GM12891 (cell line): ENCODE results near the gene RRP15.

Source experiments
- DNase-seq: peaks from one replicate; pipeline ENCODE4 v3.0.0; 2011; ENCODE audit warnings: low spot score; ENCODE audit not compliant: insufficient read length
- FAIRE-seq: peaks from 2 replicates; lab custom pipeline; 2011; peaks lifted over from hg19 to GRCh38; lab: Jason Lieb, UNC
- PAX5 ChIP-seq: IDR thresholded peaks from 2 replicates; pipeline ENCODE4 v1.6.1; 2011; ENCODE audit warnings: low read length, moderate library complexity, mild to moderate bottlenecking; ENCODE audit not compliant: insufficient read depth, severe bottlenecking
- POLR2A ChIP-seq: IDR thresholded peaks from 2 replicates; pipeline ENCODE4 v1.6.1; 2011; ENCODE audit warnings: low read depth, low read length, control low read depth
- POLR2AphosphoS5 ChIP-seq: IDR thresholded peaks from 2 replicates; pipeline ENCODE4 v1.6.1; 2011; ENCODE audit warnings: low read depth, low read length, control low read depth
- POU2F2 ChIP-seq: IDR thresholded peaks from 2 replicates; pipeline ENCODE4 v1.6.1; 2011; ENCODE audit warnings: low read depth, mild to moderate bottlenecking, control low read depth, low read length, moderate library complexity
- SPI1 ChIP-seq: IDR thresholded peaks from 2 replicates; pipeline ENCODE4 v1.6.1; 2011; ENCODE audit warnings: low read depth, low read length, control low read depth
- TAF1 ChIP-seq: IDR thresholded peaks from 2 replicates; pipeline ENCODE4 v1.6.1; 2011; ENCODE audit warnings: low read depth, low read length, control low read depth

RRP15 gene

DNA sequence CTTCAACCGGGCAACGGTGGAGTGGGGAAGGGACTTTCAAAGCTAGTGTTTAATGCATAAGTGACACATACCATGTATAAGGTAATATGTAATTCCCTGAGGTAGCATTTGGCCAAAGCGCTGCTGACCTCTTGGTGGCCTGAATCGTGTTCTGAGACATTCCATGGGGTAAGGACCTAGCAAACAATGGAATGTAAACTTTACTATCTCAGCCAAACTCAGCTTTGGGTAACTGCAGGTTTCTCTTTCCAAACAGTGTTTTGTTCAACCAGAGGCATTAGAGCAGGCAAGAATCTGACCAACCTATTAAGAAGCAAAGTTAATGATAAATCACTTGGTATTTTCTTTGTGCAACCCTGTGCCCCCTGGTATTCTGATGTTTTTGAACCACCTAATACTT lies 82.0 kb downstream of the RRP15 start:
- TF ChIP-seq POLR2AphosphoS5 (no peak), PAX5 (no peak), POU2F2 (no peak), POLR2A (no peak), TAF1 (no peak), SPI1 (no peak)
- DNase-seq (no peak), FAIRE-seq (no peak)

DNA sequence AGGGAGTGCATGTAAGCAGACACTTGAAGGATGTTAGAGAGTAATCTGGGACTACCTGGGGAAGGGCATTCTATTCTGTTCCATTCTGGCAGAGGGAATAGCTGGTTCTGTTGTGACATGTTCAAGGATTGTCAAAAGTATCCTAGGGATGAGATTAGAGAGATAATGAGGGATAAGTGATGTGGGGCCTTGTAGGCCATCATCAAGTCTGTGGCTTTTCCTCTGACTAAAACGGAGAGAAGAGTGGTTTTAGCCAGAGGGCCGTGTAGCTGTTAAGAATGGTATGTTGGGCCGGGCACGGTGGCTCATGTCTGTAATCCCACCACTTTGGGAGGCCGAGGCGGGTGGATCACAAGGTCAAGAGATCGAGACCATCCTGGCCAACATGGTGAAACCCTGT lies 83.6 kb downstream of the RRP15 start:
- DNase-seq = no peak
- TF ChIP-seq TAF1 (no peak), POU2F2 (no peak), POLR2AphosphoS5 (no peak), POLR2A (no peak), SPI1 (no peak), PAX5 (no peak)
- no peak for FAIRE-seq

DNA sequence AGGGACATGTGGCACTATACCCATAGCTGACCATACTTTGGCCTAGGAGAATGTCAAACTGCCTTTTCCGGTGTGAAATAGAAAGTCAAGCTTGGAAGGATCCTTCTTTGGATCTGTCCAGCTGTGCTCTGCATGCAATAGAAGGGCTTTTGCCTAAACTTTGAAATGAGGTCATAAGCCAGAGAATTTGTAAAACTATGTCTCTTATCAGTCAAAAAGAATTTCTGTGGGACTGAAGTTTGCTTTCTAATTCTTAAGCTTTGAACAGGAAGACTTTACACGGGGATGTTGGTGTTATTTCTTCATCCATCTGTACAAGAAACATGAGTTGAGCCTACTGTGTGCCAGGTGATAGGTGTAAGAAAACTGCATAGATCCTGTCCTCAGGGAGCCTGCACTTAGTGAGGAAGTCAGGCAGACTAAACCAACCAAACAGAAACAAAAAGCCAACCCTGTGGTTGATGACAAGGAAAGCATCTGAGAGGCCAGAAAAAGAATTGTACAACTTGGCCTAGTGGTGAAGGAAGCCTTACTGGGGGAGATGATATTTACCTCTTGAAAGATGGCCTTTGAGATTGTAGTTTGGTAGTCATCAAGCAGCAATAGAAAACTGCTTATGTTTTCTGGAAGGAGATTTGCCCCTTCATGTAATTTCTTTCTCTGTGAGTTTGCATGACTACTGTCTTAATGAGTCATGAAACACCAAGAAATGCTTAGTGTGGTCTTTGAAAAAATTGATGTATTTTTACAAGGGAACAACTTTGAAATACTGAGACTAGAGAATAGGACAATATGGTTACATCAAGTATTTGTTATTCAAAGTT lies 84.8 kb downstream of the RRP15 start:
- TF ChIP-seq POU2F2 (no peak), PAX5 (no peak), POLR2A (no peak), TAF1 (no peak), SPI1 (no peak), POLR2AphosphoS5 (no peak)
- no peak for DNase-seq
- no peak for FAIRE-seq

DNA sequence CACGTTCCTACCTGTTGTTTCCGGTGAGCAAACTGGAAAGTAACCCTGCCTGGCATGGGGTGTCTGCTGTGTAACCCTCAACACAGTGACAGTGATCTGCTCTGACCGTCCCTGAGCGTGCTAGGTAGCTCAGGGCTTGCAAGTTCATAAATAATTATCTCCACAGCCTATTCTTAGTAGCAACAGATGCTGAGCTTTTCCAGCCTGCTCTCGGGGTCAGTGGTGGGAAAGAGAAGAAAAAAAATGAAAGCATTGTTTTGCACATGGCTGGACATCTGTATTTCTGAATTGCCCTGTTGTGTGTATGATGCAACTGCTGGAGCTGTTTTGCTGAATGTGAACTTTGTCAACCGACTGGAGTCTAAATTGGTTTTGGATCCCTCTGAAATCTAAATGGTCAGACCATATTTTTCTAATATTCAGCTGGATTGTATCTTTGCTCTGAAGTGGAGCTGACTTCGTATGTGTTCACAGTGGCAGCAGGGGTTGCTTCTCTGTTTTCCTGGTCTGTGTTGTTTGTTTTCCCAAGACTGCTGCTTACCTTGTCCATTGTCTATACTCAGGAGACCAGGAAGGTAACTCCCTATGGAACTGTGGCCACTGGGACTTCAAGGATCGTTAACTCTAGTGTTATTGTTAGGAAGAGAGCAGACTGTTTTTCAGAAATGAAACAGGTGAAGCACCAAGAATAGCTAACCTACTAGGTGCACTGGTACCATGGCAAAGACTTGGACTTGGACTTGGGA lies 87.0 kb downstream of the RRP15 start:
- TF ChIP-seq SPI1 = no peak
- no peak for TF ChIP-seq TAF1
- TF ChIP-seq POLR2A = no peak
- TF ChIP-seq POLR2AphosphoS5 = no peak
- TF ChIP-seq POU2F2 = no peak
- TF ChIP-seq PAX5 = no peak
- no peak for DNase-seq
- no peak for FAIRE-seq

DNA sequence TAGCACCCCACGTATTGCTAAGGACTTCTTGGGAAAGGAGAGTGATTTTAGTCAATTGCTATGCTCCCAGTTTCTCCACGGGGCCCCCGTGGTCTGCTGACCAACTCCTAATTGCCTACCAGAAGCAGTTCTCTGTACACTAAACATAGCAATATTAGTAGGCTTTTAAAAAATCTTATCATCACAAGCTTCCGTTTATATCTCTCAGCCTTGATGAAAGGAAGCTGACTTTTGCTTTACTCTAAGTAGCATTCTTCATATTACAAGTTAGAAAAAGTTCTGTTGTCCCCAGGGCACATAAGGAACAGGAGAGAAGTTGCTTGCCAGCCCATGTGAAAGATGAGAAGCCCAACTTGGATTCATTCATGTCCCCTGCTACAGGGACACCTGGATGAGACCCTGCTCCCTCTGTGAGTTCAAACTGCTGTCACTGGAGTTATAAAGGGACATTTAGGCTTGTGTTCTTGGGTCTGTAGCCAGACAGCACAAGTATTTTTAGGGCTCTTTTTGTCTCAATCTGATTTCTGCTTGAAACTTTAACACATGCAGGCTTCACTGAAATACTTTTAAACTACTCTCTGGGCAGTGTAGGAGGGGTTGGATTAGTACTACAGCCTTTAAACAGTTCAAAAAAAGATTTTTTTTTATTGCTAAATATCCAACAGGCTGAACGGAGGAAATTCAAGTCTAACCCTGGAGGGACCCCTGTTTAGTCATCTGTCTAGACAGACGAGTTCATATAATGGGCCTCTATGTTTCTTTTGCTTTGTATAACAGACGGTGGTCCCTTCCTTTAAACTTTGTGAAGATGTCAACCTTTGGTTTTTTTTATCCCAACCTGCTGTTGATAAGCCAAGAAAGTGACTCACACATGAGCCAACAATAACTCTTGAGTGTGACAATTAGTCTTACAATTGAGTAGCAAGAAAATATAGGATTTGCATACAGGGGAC lies 89.6 kb downstream of the RRP15 start:
- TF ChIP-seq SPI1 (no peak), PAX5 (no peak), POLR2A (no peak), POLR2AphosphoS5 (no peak), TAF1 (no peak), POU2F2 (no peak)
- no peak for FAIRE-seq
- DNase-seq = no peak

DNA sequence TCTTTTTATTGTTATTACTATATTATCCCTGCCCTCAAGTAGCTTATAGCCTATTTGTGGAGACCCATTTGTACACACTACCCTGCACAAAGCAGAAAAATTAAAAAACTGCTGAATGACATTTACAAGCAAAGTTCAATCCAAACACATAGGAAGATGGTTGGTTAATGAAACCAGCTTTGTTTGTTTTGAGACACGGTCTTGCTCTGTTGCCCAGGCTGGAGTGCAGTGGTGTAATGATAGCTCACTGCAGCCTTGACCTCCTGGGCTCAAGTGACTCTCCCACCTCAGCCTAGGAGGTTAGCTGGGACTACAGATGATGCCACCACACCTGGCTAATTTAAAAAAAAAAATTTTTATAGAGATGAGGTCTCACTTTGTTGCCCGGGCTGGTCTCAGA lies 91.6 kb downstream of the RRP15 start:
- TF ChIP-seq POU2F2 = no peak
- TF ChIP-seq POLR2A = no peak
- TF ChIP-seq SPI1 = no peak
- TF ChIP-seq POLR2AphosphoS5 = no peak
- TF ChIP-seq PAX5 = no peak
- TF ChIP-seq TAF1 = no peak
- no peak for DNase-seq
- no peak for FAIRE-seq

DNA sequence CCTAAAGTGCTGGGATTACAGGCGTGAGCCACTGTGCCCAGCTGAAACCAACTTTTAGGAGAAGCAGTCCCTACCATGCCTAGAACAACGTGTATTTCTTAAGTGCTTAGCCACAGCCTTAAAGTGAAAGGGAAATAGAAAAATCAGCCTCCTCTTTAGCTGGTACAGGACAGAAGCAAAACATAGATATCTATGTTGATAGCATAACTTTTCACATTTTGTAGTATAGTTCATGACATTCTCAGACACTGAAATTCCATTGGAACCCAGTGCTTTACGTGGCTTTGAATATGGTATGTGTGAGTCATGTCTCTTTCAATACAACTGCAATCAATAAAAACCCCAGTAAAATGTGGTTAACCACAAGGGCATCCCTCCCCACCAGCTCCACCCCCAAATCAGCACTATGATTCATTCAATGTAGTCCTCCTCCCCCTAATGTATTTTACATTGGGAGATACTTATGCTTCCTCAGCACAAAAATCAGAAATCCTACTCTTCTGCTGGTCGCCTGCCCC lies 92.1 kb downstream of the RRP15 start:
- DNase-seq (no peak), FAIRE-seq (no peak)
- TF ChIP-seq POU2F2 (peak; percentile 57; the same call in 1 of the 2 replicates), SPI1 (no peak)

DNA sequence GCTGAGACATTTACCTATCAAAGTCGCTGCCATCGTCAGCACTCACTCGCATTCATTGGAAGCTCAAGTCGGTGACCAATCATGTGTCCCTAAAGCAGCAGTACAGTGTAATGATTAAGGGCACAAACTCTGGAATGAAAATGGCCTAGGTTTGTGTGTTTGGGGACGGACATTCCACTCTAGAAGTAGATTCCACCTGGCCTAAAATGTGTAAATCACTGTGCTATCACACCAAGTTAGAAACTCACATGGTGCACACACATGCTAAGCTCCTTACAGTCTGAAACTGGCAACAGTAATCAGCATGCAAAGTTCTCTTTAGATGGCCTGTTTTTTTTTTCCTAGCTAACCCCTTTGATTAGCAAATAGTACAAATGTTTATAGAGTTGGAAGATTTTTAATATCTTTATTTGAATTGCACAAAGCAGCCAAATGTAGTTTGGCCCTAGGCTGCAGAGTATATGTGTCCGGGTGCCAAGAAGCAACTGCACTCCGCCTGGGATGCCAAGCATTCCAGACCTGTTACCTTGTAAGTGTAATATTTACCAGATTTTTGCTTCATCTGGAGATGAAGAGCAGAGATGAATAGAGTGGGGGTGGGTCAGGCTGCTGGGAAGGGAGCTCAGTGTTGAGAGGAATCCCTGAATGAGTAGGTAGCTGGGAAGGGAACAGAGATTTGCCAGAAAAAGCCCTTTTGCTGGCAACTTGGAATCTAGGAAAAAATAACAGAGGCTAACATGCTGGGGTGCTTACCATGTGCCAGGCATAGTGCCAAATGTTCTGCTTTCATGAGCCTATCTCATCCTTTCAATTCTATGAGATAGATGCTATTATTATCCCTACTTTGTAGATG lies 95.3 kb downstream of the RRP15 start:
- no peak for FAIRE-seq
- no peak for DNase-seq
- TF ChIP-seq POLR2A = no peak
- no peak for TF ChIP-seq TAF1
- no peak for TF ChIP-seq PAX5
- TF ChIP-seq POLR2AphosphoS5 = no peak
- TF ChIP-seq SPI1 = no peak
- no peak for TF ChIP-seq POU2F2
